H9 (cell line): ENCODE data around the gene ITGA4. TPM values are rescaled to one million over a fixed set of nuclear protein-coding genes. Genes with fewer than 3 reads are reported as not detected.

Experiments used
- DNase-seq: peaks from one replicate; pipeline ENCODE4 v3.0.0-alpha.2; 2017
- H2AFZ ChIP-seq: one replicate; pipeline ENCODE4 v1.6.1; 2013; ENCODE audit warnings: mild to moderate bottlenecking, low read length, control low read depth, moderate library complexity
- H2AK5ac ChIP-seq: 2 replicates; pipeline ENCODE4 v1.6.1; 2013; ENCODE audit warnings: low read length, control low read depth, mixed read lengths; ENCODE audit not compliant: insufficient read length
- H2BK120ac ChIP-seq: one replicate; pipeline ENCODE4 v1.6.1; 2013; ENCODE audit warnings: low read depth, mild to moderate bottlenecking, low read length, control low read depth, inconsistent platforms; ENCODE audit not compliant: poor library complexity, severe bottlenecking
- H2BK12ac ChIP-seq: 2 replicates; pipeline ENCODE4 v1.6.1; 2013; ENCODE audit warnings: low read length, control low read depth, mixed read lengths, low read depth; ENCODE audit not compliant: insufficient read length
- H2BK15ac ChIP-seq: 2 replicates; pipeline ENCODE4 v1.6.1; 2013; ENCODE audit warnings: low read depth, low read length, control low read depth
- H2BK20ac ChIP-seq: one replicate; pipeline ENCODE4 v1.6.1; 2013; ENCODE audit warnings: low read depth, mild to moderate bottlenecking, low read length, control low read depth, inconsistent platforms; ENCODE audit not compliant: poor library complexity, severe bottlenecking
- H2BK5ac ChIP-seq: 2 replicates; pipeline ENCODE4 v1.6.1; 2013; ENCODE audit warnings: low read length, control low read depth, mixed read lengths; ENCODE audit not compliant: insufficient read length
- H3K14ac ChIP-seq: 2 replicates; pipeline ENCODE4 v1.6.1; 2013; ENCODE audit warnings: low read length, control low read depth; ENCODE audit not compliant: insufficient read depth
- H3K18ac ChIP-seq: 2 replicates; pipeline ENCODE4 v1.6.1; 2013; ENCODE audit warnings: low read depth, mild to moderate bottlenecking, mixed read lengths, low read length, control low read depth; ENCODE audit not compliant: insufficient read length
- H3K23ac ChIP-seq: 2 replicates; pipeline ENCODE4 v1.6.1; 2013; ENCODE audit warnings: low read length, control low read depth, mixed read lengths, low read depth; ENCODE audit not compliant: insufficient read length
- H3K23me2 ChIP-seq: 2 replicates; pipeline ENCODE4 v1.6.1; 2013; ENCODE audit warnings: low read depth, mild to moderate bottlenecking, mixed read lengths, low read length, control low read depth; ENCODE audit not compliant: insufficient read length, poor library complexity, severe bottlenecking
- H3K27ac ChIP-seq: 2 replicates; pipeline ENCODE4 v1.5.1; 2013; ENCODE audit warnings: low read length, control low read depth, mixed read lengths, low read depth; ENCODE audit not compliant: insufficient read length
- H3K27me3 ChIP-seq: 2 replicates; pipeline ENCODE4 v1.6.1; 2013; ENCODE audit warnings: low read length, control low read depth, inconsistent platforms; ENCODE audit not compliant: insufficient read depth
- H3K4ac ChIP-seq: 2 replicates; pipeline ENCODE4 v1.6.1; 2013; ENCODE audit warnings: low read depth, mild to moderate bottlenecking, control low read depth, inconsistent platforms, low read length, moderate library complexity
- H3K4me1 ChIP-seq: 2 replicates; pipeline ENCODE4 v1.6.1; 2013; ENCODE audit warnings: low read length, control low read depth, inconsistent platforms; ENCODE audit not compliant: insufficient read depth
- H3K4me2 ChIP-seq: 2 replicates; pipeline ENCODE4 v1.6.1; 2013; ENCODE audit warnings: low read length, control low read depth, mixed read lengths; ENCODE audit not compliant: insufficient read length, insufficient read depth
- H3K56ac ChIP-seq: 2 replicates; pipeline ENCODE4 v1.6.1; 2013; ENCODE audit warnings: low read depth, mild to moderate bottlenecking, mixed read lengths, low read length, control low read depth; ENCODE audit not compliant: insufficient read length
- H3K79me1 ChIP-seq: 2 replicates; pipeline ENCODE4 v1.6.1; 2013; ENCODE audit warnings: low read depth, mild to moderate bottlenecking, moderate library complexity, low read length, control low read depth, inconsistent platforms; ENCODE audit not compliant: insufficient read depth, poor library complexity, severe bottlenecking
- H3K79me2 ChIP-seq: 2 replicates; pipeline ENCODE4 v1.6.1; 2013; ENCODE audit warnings: low read length, control low read depth, inconsistent platforms; ENCODE audit not compliant: insufficient read depth
- H3K9ac ChIP-seq: 2 replicates; pipeline ENCODE4 v1.6.1; 2013; ENCODE audit warnings: low read length, control low read depth, mixed read lengths; ENCODE audit not compliant: insufficient read length; ENCODE audit errors: extremely low read depth
- H3K9me3 ChIP-seq: one replicate; pipeline ENCODE4 v1.6.1; 2013; ENCODE audit warnings: low read depth, low read length, inconsistent platforms; ENCODE audit not compliant: control insufficient read depth
- H3T11ph ChIP-seq: one replicate; pipeline ENCODE4 v1.6.1; 2013; ENCODE audit warnings: mild to moderate bottlenecking, low read length, control low read depth, inconsistent platforms
- H4K20me1 ChIP-seq: one replicate; pipeline ENCODE4 v1.6.1; 2013; ENCODE audit not compliant: control insufficient read depth, insufficient read length, insufficient read depth
- H4K5ac ChIP-seq: 2 replicates; pipeline ENCODE4 v1.6.1; 2013; ENCODE audit warnings: low read depth, mild to moderate bottlenecking, mixed read lengths, low read length, control low read depth; ENCODE audit not compliant: insufficient read length
- H4K8ac ChIP-seq: replicated peaks from 2 replicates; pipeline ENCODE4 v1.6.1; 2013; ENCODE audit warnings: low read length, control low read depth, mixed read lengths, low read depth; ENCODE audit not compliant: insufficient read length
- H4K91ac ChIP-seq: 2 replicates; pipeline ENCODE4 v1.6.1; 2013; ENCODE audit warnings: low read depth, mild to moderate bottlenecking, moderate library complexity, mixed read lengths, low read length, control low read depth; ENCODE audit not compliant: insufficient read length
- H3K27ac Mint-ChIP-seq, 3 experiments: 2 replicates in 2 of 3; 3 replicates in 1 of 3; pipeline ENCODE4 v1.8.0; 2020 to 2021; ENCODE audit warnings: mixed read lengths in 3 of 3, mild to moderate bottlenecking in 1 of 3, moderate library complexity in 1 of 3
- H3K27me3 Mint-ChIP-seq: 2 replicates; pipeline ENCODE4 v1.8.0; 2021; ENCODE audit warnings: low read depth, mild to moderate bottlenecking, moderate library complexity, mixed read lengths
- H3K36me3 Mint-ChIP-seq, 3 experiments: 2 replicates in 2 of 3; 3 replicates in 1 of 3; pipeline ENCODE4 v1.8.0; 2020 to 2021; ENCODE audit warnings: low read depth in 3 of 3, mixed read lengths in 3 of 3; ENCODE audit not compliant: insufficient read depth in 1 of 3
- H3K4me1 Mint-ChIP-seq, 2 experiments: 2 replicates each; pipeline ENCODE4 v1.8.0; 2020; ENCODE audit warnings: mixed read lengths in 2 of 2
- H3K4me3 Mint-ChIP-seq, 2 experiments: 2 replicates in 1 of 2; 3 replicates in 1 of 2; pipeline ENCODE4 v1.8.0; 2020 to 2021; ENCODE audit warnings: mild to moderate bottlenecking in 2 of 2, mixed read lengths in 2 of 2, moderate library complexity in 1 of 2
- H3K9me3 Mint-ChIP-seq, 2 experiments: 2 replicates in 1 of 2; 3 replicates in 1 of 2; pipeline ENCODE4 v1.8.0; 2020; ENCODE audit warnings: mild to moderate bottlenecking in 2 of 2, mixed read lengths in 2 of 2, moderate library complexity in 1 of 2
- WGBS: extraction: QIAGEN DNeasy Blood & Tissue Kit; methylation state at CpG from one replicate; pipeline ENCODE4 v1.1.7; 2013; ENCODE audit warnings: missing lambda C conversion rate, low lambda C conversion rate, mixed read lengths; ENCODE audit not compliant: insufficient read length; ENCODE audit errors: extremely low coverage; 5-methylcytosine and 5-hydroxymethylcytosine counted together
- total RNA-seq: library from RNA; stranded (reverse); gene quantifications from 2 replicates; pipeline ENCODE4 v1.2.1, GENCODE V29; 2021
- TF ChIP-seq, protein P1 (sequence below): fragments of 200-600 bp; sonication (generic); conservative IDR thresholded peaks from 3 replicates; pipeline ENCODE4 v1.8.0; 2021; ENCODE audit warnings: antibody characterized with exemption, mild to moderate bottlenecking

The ITGA4 gene
- total RNA-seq, 1 experiment from 2014 or later, result 1.3 TPM

DNA sequence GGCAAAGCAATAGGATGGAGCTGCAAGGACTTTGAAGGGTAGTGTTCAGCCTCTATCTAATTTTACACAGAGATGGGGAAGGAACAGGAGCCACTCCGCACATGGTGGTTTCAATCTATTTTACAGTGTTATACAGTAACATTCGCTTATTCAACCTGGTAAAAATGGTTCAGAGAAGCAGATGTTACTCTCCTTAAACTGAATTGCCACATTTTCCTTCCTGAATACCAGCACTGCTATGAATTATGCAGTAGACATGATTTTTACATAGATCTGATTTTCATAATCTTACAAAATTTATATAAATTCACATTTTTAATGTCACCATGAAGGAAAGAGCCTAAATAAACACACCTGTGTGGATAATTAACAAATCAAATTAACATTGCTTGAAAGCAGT is 85.0 kb downstream of the ITGA4 start:
- Histone ChIP-seq H3K9me3 (no peaks in the 10 kb centered on the region), H3K23me2 (no peaks in the 10 kb centered on the region), H4K91ac (no peak overlapping the region), H3K9ac (no peak overlapping the region), H3K27ac (no peak overlapping the region), H2BK15ac (no peak overlapping the region), H3K27me3 (no peaks in the 10 kb centered on the region), H3K18ac (no peak overlapping the region), H3K14ac (no peak overlapping the region), H4K8ac (no peak overlapping the region), H3K4me1 (no peaks in the 10 kb centered on the region), H4K20me1 (no peaks in the 10 kb centered on the region), H3K4me2 (no peak overlapping the region), H3K79me2 (no peaks in the 10 kb centered on the region), H3K23ac (no peak overlapping the region), H3K4ac (no peak overlapping the region), H2BK20ac (no peak overlapping the region), H2BK120ac (no peak overlapping the region), H2AK5ac (no peak overlapping the region), H3K56ac (no peak overlapping the region), H3K79me1 (no peaks in the 10 kb centered on the region), H4K5ac (no peak overlapping the region), H2AFZ (no peak overlapping the region), H3T11ph (no peak overlapping the region), H2BK5ac (no peak overlapping the region), H2BK12ac (no peak overlapping the region)
- H3K27me3 Mint-ChIP-seq, result no peaks in the 10 kb centered on the region
- peaks cover 0 to 15% (median 5%) of the 10 kb centered on the region in 3 experiments; a peak in 4 of 7 replicates for H3K36me3 Mint-ChIP-seq
- no CpG with 5 or more reads among the region's 2 CpGs for WGBS
- TF ChIP-seq, protein P1, sequence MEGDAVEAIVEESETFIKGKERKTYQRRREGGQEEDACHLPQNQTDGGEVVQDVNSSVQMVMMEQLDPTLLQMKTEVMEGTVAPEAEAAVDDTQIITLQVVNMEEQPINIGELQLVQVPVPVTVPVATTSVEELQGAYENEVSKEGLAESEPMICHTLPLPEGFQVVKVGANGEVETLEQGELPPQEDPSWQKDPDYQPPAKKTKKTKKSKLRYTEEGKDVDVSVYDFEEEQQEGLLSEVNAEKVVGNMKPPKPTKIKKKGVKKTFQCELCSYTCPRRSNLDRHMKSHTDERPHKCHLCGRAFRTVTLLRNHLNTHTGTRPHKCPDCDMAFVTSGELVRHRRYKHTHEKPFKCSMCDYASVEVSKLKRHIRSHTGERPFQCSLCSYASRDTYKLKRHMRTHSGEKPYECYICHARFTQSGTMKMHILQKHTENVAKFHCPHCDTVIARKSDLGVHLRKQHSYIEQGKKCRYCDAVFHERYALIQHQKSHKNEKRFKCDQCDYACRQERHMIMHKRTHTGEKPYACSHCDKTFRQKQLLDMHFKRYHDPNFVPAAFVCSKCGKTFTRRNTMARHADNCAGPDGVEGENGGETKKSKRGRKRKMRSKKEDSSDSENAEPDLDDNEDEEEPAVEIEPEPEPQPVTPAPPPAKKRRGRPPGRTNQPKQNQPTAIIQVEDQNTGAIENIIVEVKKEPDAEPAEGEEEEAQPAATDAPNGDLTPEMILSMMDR, result no peak
- H3K27ac Mint-ChIP-seq, result no peak overlapping the region
- no peak overlapping the region for H3K4me3 Mint-ChIP-seq
- peaks cover 0 to 2% of the 10 kb centered on the region in 2 experiments; a peak in 3 of 5 replicates for H3K9me3 Mint-ChIP-seq
- H3K4me1 Mint-ChIP-seq, result no peaks in the 10 kb centered on the region
- DNase-seq, result no peak
